Gastrocnemius medialis (tissue), 4 donors: Measurements from ENCODE around the gene TMEM185B.

Experiments used
- POLR2A ChIP-seq, 2 donors: fragments of 450-650 bp; IDR thresholded peaks; one replicate each; pipeline ENCODE4 v1.6.1; 2017; ENCODE audit warnings: antibody characterized with exemption in 2 of 2, mild to moderate bottlenecking in 2 of 2, moderate library complexity in 2 of 2
- TF ChIP-seq, protein P1 (sequence below), 5 experiments: fragments of 450-650 bp in 3 of 5; fragments of 200-600 bp in 2 of 5; sonication (generic) in 2 of 5; IDR thresholded peaks in 4 of 5; conservative IDR thresholded peaks in 1 of 5; 1 replicate in 4 of 5; 2 replicates in 1 of 5; pipeline ENCODE4 v1.5.1; 2016 to 2019; ENCODE audit warnings: antibody characterized with exemption in 5 of 5, mild to moderate bottlenecking in 3 of 5, moderate library complexity in 3 of 5

DNA sequence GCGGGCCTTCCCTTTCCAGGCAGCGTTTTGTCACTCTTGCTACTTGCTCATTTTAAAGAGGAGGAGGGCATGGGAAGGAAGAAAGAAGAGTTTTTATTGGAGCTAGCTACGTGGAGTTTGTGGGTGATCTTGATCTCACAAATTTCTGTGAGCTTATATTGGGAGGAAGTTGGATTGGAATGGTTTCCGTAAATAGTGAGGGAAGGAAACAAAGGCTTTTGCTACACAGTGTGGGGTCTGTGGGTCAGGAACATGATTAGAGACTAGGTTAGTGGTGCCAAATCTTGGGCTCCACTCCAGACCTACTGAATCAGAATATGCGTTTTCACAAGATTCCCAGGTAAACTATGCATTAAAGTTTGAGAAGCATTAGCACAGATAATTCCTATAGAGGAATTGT is 37.5 kb upstream of the TMEM185B start:
- TF ChIP-seq, protein P1, sequence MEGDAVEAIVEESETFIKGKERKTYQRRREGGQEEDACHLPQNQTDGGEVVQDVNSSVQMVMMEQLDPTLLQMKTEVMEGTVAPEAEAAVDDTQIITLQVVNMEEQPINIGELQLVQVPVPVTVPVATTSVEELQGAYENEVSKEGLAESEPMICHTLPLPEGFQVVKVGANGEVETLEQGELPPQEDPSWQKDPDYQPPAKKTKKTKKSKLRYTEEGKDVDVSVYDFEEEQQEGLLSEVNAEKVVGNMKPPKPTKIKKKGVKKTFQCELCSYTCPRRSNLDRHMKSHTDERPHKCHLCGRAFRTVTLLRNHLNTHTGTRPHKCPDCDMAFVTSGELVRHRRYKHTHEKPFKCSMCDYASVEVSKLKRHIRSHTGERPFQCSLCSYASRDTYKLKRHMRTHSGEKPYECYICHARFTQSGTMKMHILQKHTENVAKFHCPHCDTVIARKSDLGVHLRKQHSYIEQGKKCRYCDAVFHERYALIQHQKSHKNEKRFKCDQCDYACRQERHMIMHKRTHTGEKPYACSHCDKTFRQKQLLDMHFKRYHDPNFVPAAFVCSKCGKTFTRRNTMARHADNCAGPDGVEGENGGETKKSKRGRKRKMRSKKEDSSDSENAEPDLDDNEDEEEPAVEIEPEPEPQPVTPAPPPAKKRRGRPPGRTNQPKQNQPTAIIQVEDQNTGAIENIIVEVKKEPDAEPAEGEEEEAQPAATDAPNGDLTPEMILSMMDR (IDR thresholded peaks at IDR 0.05 in 4 of 5, conservative IDR thresholded peaks at IDR 0.05 in 1 of 5) = no peak
- no peak for TF ChIP-seq POLR2A (IDR thresholded peaks at IDR 0.05)
